HG02981 (cell line): ENCODE measurements around the gene OR2C3.
"Not testable (repeated sequence)": the region's sequence is repeated elsewhere in the genome, so short reads cannot be mapped to it uniquely, and the experiment has no call there.

Experiments
- ATAC-seq: cut with Tn5 transposase; IDR thresholded peaks from one replicate; pipeline ENCODE4 v1.9.1; 2021; ENCODE audit warnings: mild to moderate bottlenecking, moderate library complexity; ENCODE audit not compliant: unreplicated experiment

The OR2C3 gene

DNA sequence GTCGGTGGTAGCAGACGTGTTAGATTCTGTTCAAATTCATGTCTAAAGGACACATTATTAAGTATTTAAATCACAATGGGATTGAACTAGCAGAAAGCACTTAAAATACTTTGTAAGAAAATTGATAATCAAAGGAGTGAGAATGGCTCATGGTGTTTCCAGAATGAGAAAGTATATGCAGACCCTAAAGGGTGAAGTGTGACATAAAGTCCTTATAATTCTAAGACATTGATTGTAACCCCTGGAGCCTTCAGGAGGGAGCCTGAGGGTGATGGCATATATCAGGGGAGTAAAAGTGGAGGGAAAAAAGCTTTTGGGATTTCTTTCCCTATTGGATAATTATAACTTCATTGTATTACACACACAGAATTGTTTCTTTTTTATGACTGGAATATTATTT, at the start of gene OR2C3:
OR2C3 (minus strand) TSS at position 101 of the 400 bp plus-strand sequence. CDS start 3,929 bp downstream, outside the sequence.
- no peak for ATAC-seq

DNA sequence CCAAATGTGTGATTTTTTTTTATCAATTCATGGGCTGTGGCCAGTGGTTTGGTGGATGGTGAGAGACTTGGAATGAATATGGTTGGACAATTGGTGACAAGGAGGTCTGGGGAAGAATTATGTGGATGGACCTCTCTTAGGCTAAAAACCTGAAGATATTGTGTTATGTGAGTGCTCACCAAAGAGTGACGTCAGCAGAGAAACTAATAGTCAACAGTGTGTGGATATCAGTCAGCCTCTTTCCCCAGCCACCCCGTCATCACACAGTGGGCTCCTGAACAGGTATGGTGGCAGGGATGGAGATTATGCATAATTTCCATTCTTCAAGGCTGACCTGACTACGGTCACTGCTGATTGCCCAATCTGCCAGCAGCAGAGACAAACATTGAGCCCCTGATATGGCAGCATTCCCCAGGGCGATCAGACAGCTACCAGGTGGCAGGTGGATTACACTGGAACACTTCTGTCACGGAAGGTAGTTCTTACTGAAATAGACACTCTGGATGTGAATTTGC, 42.8 kb upstream of the OR2C3 start:
- ATAC-seq = no peak

- ATAC-seq = no peak
These were observed 40.3 kb upstream of the OR2C3 start for GRCh38 chr1:247576514-247576913.

- ATAC-seq = no peak
These were observed 38.4 kb upstream of the OR2C3 start for GRCh38 chr1:247574664-247575063.

DNA sequence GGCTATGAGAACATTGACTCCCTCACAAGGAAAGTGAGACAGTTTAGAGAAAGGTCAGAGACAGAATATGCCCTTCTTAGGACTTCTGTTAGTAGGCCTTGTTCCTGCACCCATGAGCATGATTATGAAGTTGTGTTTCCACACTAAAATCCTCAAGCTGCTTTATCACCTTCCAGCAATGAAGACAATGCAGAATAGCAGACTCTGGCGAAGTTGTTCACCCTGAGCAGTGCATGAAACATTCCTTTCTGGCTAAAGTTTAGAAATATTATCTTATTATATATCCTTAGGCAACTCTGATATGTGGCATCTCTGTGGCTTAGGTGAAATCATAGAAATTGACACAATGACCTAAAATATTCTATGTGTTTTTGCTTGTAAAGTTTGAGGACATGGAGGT, 38.0 kb upstream of the OR2C3 start:
- no peak for ATAC-seq

- no peak for ATAC-seq
These were observed 26.0 kb upstream of the OR2C3 start for GRCh38 chr1:247562198-247562597.

- ATAC-seq = no peak
These were observed 25.5 kb upstream of the OR2C3 start for GRCh38 chr1:247561711-247562110.

DNA sequence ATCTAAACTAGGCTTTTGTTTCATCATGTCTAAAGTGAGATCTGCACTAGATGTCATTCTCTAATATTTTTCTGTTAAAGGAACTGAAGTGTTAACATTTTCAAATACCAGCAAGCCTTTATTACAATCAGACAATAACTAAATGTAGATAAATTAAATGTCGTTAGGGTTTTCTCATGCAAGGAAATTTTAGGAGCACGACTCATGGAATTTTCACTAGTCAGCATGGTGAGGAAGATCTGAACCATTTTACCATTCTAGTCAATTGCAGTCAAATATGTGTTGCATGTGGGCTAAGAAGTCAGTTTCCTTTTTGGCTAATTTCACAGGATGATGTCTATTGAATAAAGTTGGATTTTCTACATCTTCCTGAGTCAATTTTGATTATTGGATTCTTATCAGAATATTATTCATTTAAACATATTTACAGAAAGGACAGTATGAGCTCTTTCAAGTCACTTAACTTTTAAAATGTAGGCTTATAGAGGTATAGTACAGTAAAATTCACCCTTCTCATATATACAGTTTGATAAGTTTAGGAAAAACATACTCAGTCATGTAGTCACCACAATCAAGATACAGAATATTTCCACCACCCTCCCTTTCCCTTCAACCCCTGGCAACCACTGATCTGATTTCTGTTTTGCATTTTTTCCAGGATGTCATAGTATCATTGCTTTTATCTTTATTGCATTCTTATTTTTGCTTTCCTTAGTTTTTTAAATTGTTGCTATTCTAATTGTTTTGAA, 21.9 kb upstream of the OR2C3 start:
- ATAC-seq = no peak

- no peak for ATAC-seq
These were observed 16.0 kb upstream of the OR2C3 start for GRCh38 chr1:247552231-247552630.

- ATAC-seq = no peak
These were observed 15.5 kb upstream of the OR2C3 start for GRCh38 chr1:247551721-247552120.

GRCh38 chr1:247548769-247549182, 12.5 kb upstream of the OR2C3 start, which contains the start of gene GCSAML:
GCSAML (plus strand) TSS chr1:247549134; CDS start chr1:247549192, 58 bp downstream.
- ATAC-seq = no peak

DNA sequence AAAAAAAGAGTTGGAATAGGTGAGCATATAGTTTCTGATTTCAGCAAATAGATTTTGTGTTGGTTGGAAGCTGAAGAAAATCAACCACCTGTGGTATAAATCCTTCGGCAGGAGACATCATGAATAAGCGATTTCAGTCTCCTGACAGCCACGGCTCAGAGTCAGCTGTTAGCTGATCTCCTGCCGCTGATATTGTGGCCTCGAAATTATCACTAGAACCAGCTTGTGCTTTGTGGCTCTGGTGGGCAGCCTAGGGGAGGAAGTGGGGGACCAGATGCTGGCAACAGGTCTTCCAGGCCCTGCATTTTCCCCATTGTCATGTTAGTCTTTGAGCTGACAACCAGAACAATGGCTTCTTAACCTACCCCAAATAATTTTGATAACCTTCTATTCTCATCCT, 11.9 kb upstream of the OR2C3 start:
- no peak for ATAC-seq

- no peak for ATAC-seq
These were observed 6.6 kb upstream of the OR2C3 start for GRCh38 chr1:247542811-247543210.

DNA sequence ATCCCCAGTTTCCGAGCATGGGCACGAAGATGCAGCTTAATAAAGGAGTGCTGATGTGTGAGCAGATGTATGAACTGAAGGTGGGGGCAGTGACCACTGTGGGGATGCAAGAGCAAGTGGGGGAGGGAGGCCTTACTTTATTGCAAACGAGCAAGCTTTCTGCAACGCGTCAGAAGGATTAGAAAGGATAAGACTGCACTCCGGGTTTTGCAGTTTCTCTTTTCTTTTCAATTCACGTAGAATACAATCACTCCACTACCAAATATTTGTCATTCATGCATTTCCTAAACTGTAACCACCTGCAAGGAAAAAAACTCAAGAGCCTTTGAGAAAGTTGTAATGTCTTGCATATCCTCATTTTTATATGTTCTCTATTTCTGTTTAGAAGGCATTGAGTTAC, 4.3 kb upstream of the OR2C3 start:
- no peak for ATAC-seq

GRCh38 chr1:247539215-247539614, 3.0 kb upstream of the OR2C3 start:
- ATAC-seq = no peak

DNA sequence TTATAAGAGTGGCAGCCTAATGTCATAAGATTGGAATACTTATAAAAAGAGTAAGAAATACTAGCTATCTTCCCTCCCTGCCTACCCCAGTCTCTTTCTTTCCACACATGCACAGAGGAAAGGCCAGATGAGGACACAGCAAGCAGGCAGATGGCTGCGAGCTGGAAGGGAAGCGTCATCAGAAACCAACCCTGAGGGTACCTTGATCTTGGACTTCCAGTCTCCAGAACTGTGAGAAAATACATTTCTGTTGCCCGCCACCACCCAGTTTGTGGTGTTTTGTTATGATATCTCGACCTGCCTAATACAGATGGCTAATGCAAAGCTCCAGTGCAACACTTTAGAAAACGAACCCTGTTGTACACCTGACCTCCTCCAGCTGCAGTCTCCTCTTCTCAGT, 2.3 kb upstream of the OR2C3 start:
- no peak for ATAC-seq

GRCh38 chr1:247535402-247535801, 838 bp downstream of the OR2C3 start:
- ATAC-seq = no peak

DNA sequence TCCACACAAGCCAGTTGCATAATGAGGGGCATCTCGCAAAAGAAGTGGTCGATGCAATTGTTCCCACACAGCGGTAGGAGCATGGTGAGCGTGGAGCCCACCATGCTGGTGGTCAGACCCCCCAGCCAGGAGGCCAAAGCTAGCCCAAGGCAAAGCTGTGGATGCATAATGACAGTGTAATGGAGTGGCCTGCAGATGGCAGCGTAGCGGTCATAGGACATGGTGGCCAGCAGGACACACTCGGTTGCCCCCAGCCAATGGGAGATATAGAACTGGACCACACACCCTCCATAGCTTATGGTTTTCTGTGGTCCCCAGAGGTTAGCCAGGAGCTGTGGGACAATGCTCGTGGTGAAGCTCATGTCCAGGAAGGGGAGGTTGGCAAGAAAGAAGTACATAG, 4.3 kb downstream of the OR2C3 start:
- ATAC-seq = no peak

- ATAC-seq = no peak
These were observed 5.5 kb downstream of the OR2C3 start for GRCh38 chr1:247530785-247531184.

DNA sequence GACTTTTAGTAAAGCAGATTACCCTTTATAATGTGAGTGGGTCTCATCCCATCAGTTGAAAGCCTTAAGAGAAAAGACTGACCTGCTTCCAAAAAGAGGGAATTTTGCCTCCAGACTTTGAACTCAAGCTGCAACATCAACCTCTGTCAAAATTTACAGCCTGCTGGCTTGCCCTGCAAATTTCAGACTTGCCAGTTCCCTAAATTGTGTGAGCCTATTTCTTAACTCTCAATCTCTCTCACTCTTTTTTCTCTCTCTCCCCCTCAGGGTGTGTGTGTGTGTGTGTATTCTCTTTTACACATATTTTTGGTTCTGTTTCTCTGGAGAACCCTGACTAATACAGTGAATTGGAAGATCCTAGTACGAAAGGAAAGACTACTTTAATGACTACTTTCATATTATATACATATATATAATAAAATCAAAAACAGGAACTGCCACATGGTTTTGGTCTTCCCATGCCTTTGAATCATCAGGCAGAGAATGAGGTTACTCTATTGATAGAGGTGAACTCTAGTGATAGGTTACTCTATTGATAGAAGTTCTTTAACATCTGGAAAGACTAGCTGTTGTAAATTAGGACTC, 6.4 kb downstream of the OR2C3 start:
- ATAC-seq = no peak

DNA sequence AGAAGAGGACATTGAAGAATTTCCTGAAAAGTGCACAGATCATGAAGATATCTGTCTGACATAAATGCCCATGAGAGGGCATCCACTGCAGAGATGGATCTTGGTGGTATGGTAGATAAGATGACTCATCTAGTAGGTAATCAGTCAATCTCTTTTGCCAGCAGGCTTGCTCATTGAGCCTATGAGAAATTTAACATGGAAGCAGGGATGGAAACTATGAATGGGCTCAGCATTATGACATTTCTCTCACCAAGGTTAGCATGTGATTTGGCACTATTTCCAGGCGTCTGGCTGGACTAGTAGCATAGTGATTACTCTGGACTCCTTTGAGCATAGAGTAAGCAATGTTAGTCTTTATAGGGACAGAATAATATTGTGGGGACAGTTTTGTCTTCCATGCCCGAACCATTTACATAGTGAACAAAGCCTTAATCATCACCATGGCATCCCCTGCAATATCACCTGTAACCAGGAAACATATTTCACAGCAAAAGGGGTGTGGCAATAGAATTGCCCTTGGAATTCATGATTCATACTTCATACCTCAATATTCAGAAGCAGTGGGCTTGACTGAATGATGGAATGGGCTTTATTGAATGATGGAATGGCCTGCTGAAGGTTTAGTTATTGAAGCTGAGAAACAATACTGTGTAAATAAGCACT, 7.3 kb downstream of the OR2C3 start:
- ATAC-seq = no peak

- ATAC-seq = not testable (repeated sequence)
These were observed 14.4 kb downstream of the OR2C3 start for GRCh38 chr1:247521886-247522285.
